HUES6 (cell line): ENCODE results near the gene MTFR2.

ENCODE experiments used
- H3K27ac ChIP-seq: 2 replicates; pipeline ENCODE4 v1.7.0; 2013; ENCODE audit warnings: low read depth, mild to moderate bottlenecking, low read length, inconsistent platforms
- H3K27me3 ChIP-seq: 2 replicates; pipeline ENCODE4 v1.6.1; 2013; ENCODE audit warnings: low read length; ENCODE audit not compliant: control insufficient read depth, insufficient read depth
- H3K36me3 ChIP-seq: 2 replicates; pipeline ENCODE4 v1.6.1; 2013; ENCODE audit warnings: low read length; ENCODE audit not compliant: control insufficient read depth, insufficient read depth
- H3K4me1 ChIP-seq: 2 replicates; pipeline ENCODE4 v1.6.1; 2013; ENCODE audit warnings: low read length; ENCODE audit not compliant: control insufficient read depth, insufficient read depth
- H3K4me3 ChIP-seq: 2 replicates; pipeline ENCODE4 v1.5.1; 2013; ENCODE audit warnings: low read depth, low read length
- H3K9ac ChIP-seq: one replicate; pipeline ENCODE4 v1.6.1; 2013; ENCODE audit warnings: mild to moderate bottlenecking, low read length
- H3K9me3 ChIP-seq: 2 replicates; pipeline ENCODE4 v1.6.1; 2013; ENCODE audit warnings: low read depth, low read length; ENCODE audit not compliant: control insufficient read depth, insufficient read depth

MTFR2 gene

DNA sequence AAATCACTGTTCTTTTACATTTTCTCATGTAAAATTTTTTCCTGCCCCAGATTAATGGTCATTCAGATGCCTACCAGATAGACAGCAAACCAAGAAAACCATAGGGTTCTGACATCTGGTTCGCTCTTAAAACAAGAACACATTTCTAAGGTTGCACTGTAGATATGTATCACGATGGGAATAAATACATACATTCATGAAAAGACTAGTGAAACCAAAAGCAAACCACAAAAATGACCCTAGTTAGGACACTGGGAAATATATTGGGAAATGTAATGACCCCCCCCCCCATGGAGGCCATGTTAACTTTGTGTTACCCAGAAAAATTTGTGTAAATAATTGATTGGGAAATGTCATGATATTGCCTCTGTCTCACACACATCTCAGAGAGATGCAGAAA lies 37.5 kb downstream of the MTFR2 start:
- H3K27ac ChIP-seq: no peak overlapping the region
- H3K4me1 ChIP-seq: no peaks in the 10 kb centered on the region
- H3K4me3 ChIP-seq: no peak overlapping the region
- H3K9ac ChIP-seq: no peak overlapping the region
- no peaks in the 10 kb centered on the region for H3K27me3 ChIP-seq
- no peaks in the 10 kb centered on the region for H3K36me3 ChIP-seq
- H3K9me3 ChIP-seq: peaks cover 4% of the 10 kb centered on the region; the same call in 1 of the 2 replicates

DNA sequence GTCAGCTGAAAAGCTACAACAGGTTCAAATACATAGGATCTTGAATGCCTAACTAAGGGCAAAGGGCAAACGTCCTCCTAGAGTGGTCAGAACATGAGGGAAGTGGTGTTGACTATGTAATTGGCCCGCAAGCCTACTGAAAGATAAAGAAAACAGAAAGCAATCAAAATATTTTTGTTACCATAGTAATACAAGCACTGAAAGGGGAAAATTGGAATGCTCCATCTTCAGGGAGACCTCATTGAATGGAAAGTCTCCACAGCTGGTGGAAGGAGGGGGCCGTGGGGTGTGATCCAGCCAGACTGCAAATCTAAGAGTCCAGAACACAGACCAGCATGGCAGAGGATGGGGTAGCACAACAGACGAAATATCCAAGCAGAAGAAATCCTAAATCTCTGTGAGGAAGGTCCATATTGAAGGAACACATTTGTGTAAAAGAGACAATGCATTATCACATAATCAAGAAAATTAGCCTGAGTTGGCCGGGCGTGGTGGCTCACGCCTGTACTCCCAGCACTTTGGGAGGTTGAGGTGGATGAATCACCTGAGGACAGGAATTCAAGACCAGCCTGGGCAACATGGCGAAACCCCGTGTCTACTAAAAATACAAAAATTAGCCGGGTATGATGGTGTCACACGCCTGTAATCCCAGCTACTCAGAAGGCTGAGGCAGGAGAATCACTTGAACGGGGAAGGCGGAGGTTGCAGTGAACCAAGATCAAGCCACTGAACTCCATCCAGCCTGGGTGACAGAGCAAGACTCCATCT lies 39.5 kb downstream of the MTFR2 start:
- H3K36me3 ChIP-seq: no peaks in the 10 kb centered on the region
- H3K27ac ChIP-seq: no peak overlapping the region
- no peak overlapping the region for H3K9ac ChIP-seq
- no peaks in the 10 kb centered on the region for H3K4me1 ChIP-seq
- no peaks in the 10 kb centered on the region for H3K27me3 ChIP-seq
- H3K9me3 ChIP-seq: peaks cover 4% of the 10 kb centered on the region; the same call in 1 of the 2 replicates
- H3K4me3 ChIP-seq: no peak overlapping the region

DNA sequence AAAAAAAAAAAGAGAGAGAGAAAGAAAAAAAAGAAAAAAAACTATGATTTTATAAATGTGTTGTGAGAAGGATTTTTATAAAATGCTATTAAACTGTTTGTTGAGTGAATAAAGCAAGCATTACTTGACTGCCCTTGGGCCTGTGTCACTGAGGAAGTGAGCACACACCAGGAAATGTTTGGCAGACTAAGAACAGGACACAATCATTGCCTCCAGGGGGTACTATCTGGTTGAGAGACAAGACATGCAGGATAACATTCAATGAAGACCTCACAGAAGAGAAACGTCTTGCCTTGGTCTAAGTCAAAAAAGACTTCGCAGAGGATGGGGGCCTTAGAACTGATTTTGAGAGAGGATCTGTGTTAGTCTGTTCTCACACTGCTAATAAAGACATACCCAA lies 40.6 kb downstream of the MTFR2 start:
- Histone ChIP-seq H3K4me3 (no peak overlapping the region), H3K9me3 (peaks cover 4% of the 10 kb centered on the region; the same call in 1 of the 2 replicates), H3K27me3 (no peaks in the 10 kb centered on the region)

DNA sequence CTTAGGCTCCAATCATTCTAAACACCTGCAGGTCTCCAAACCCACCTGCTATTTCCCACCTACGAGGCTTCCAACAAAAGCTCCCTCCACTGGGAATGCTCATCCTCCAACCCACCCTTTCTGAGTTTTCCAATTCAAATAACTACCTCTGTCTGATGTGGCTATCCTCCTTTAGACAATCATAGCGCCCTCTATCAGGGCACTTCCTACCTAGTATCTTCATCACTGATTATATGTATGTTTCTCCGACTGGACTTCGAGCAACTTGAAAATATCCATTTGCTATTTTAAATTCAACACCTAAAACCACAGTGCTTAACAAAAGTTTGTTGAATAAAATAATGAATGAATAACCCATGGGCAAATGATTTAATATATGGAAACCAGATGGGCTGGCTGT lies 41.3 kb downstream of the MTFR2 start:
- H3K27me3 ChIP-seq: no peaks in the 10 kb centered on the region
- H3K27ac ChIP-seq: no peak overlapping the region
- H3K9me3 ChIP-seq: peaks cover 4% of the 10 kb centered on the region; the same call in 1 of the 2 replicates
- no peaks in the 10 kb centered on the region for H3K4me1 ChIP-seq
- H3K36me3 ChIP-seq: no peaks in the 10 kb centered on the region
- no peak overlapping the region for H3K9ac ChIP-seq
- H3K4me3 ChIP-seq: no peak overlapping the region

More for the DNA sequence above, 40.6 kb downstream of the MTFR2 start:
- Histone ChIP-seq H3K4me1 (no peaks in the 10 kb centered on the region), H3K27ac (no peak overlapping the region), H3K9ac (no peak overlapping the region), H3K36me3 (no peaks in the 10 kb centered on the region)

DNA sequence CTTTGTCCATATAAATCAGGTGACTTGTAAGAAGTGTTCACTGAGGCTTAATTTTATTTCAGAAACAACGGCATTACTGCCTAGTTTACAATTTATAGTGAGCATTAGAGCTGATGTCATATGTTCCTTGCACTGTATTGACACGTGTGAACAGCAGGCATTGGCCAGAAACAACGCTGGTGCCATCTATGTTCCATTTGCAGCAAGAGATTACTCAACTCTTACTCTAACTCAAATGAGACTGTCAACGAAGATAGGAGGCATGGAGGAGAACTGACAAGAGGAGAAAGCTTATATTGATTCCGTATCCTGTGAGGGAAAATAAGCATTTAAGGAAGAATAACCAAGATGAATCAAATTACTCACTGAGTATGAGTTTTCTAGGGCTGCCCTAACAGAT lies 48.4 kb downstream of the MTFR2 start:
- Histone ChIP-seq H3K9ac (no peak overlapping the region), H3K9me3 (no peaks in the 10 kb centered on the region), H3K27ac (no peak overlapping the region), H3K4me1 (no peaks in the 10 kb centered on the region), H3K36me3 (no peaks in the 10 kb centered on the region), H3K4me3 (no peak overlapping the region), H3K27me3 (no peaks in the 10 kb centered on the region)

DNA sequence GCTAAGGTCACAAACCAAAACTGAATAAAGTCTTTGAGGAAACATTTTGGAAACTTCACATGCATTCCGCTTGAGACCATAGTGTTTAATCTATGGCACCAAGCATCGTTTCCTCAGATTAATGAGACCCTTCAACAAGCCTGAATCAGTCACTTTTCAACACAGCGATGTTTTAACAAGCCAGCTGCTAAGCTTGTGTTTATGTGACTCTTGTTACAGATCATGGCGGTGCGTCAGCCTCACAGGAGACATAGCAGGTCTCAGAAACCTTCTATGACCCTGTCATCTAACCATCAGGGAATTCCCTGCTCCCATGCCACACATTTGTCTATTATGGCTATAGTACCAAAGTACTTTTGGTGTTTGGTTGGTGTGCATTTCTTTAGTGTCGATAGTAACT lies 57.2 kb downstream of the MTFR2 start:
- H3K4me3 ChIP-seq: no peak overlapping the region
- H3K9ac ChIP-seq: no peak overlapping the region
- H3K4me1 ChIP-seq: no peaks in the 10 kb centered on the region
- H3K27ac ChIP-seq: no peak overlapping the region
- H3K36me3 ChIP-seq: no peaks in the 10 kb centered on the region
- H3K27me3 ChIP-seq: no peaks in the 10 kb centered on the region
- no peaks in the 10 kb centered on the region for H3K9me3 ChIP-seq

DNA sequence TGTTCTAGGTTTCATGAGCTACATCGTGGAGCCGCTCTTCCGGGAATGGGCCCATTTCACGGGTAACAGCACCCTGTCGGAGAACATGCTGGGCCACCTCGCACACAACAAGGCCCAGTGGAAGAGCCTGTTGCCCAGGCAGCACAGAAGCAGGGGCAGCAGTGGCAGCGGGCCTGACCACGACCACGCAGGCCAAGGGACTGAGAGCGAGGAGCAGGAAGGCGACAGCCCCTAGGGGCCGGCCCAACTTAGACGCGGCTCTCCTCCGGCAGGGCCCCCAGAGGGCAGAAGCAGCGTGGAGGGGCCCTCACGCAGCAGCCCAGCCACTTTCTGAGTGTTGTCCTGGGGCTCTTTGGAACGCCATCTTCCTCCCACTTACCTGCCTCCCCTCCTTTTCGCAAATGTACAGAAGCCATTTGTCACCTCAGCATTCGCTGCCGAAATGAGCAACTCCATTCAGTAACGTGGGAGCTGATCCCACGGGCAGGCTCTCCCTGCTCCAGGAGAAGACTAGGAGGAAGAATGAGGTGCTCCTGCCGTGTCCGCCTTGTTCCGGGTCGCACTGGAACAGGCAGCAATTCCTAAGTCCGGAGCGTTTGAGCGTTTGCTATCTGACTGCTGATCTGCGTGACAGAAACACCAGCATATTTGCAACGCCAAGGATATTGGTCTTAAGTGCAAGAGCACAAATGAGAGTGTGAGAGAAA lies 58.4 kb downstream of the MTFR2 start:
- H3K36me3 ChIP-seq: no peaks in the 10 kb centered on the region
- H3K27me3 ChIP-seq: no peaks in the 10 kb centered on the region
- H3K4me1 ChIP-seq: no peaks in the 10 kb centered on the region
- H3K27ac ChIP-seq: no peak overlapping the region
- no peak overlapping the region for H3K9ac ChIP-seq
- H3K9me3 ChIP-seq: no peaks in the 10 kb centered on the region
- H3K4me3 ChIP-seq: no peak overlapping the region

DNA sequence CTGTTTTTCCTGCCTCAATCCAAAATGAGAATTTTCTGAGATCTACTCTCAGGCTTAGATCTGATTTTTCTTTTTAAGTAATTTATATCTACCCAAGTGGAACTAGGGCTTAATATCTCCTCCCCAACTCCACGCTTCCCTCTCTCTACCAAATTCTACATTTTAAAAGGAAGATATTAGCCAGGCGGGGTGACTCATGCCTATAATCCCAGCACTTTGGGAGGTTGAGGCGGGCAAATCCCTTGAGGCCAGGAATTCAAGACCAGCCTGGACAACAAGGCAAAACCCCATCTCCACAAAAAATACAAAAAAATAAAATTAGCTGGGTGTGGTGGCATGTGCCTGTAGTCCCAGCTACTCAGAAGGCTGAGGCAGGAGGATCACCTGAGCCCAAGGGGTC lies 61.0 kb downstream of the MTFR2 start:
- Histone ChIP-seq H3K9ac (no peak overlapping the region), H3K4me3 (no peak overlapping the region), H3K27me3 (no peaks in the 10 kb centered on the region), H3K9me3 (no peaks in the 10 kb centered on the region), H3K4me1 (no peaks in the 10 kb centered on the region), H3K36me3 (no peaks in the 10 kb centered on the region), H3K27ac (no peak overlapping the region)

DNA sequence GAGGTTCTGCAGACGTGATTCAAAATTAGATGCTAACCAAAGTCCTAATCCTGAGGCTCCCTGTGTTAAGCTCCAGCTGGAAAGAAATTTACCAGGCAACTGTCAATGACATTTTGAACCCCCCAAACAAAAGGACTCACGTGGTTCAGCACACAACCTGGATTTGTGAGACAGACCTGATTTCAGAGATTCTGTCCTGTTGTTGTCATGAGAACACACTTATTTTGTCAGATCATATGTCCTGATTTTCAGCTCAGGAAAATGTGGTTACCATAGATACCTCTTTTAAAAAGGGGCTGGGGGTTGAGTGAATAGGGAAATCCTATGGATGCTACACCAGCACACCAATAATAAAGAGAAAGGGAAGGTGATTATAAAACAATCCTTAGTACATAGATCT lies 61.6 kb downstream of the MTFR2 start:
- Histone ChIP-seq H3K27ac (no peak overlapping the region), H3K9ac (no peak overlapping the region), H3K4me1 (no peaks in the 10 kb centered on the region), H3K4me3 (no peak overlapping the region), H3K36me3 (no peaks in the 10 kb centered on the region), H3K9me3 (no peaks in the 10 kb centered on the region), H3K27me3 (no peaks in the 10 kb centered on the region)

DNA sequence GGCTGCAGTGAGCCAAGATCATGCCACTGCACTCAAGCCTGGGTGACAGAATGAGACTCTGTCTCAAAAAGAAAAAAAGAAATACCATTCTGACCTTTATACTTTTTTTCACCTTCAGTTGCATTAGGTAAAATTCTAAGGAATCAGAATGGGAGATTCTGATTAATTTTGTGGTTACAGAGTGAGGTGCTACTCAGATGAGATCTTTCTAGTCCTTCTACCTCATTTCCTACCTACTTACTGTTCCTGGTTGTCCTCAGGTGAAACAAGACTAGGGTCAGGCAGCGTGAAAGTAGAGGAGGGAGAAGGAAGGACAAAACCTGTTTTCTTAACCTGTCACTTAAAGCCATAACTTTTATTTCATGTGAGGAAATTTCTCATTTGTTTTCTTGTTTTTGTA lies 63.7 kb downstream of the MTFR2 start:
- no peak overlapping the region for H3K4me3 ChIP-seq
- no peak overlapping the region for H3K27ac ChIP-seq
- no peaks in the 10 kb centered on the region for H3K27me3 ChIP-seq
- H3K36me3 ChIP-seq: no peaks in the 10 kb centered on the region
- no peaks in the 10 kb centered on the region for H3K4me1 ChIP-seq
- H3K9me3 ChIP-seq: no peaks in the 10 kb centered on the region
- H3K9ac ChIP-seq: no peak overlapping the region

DNA sequence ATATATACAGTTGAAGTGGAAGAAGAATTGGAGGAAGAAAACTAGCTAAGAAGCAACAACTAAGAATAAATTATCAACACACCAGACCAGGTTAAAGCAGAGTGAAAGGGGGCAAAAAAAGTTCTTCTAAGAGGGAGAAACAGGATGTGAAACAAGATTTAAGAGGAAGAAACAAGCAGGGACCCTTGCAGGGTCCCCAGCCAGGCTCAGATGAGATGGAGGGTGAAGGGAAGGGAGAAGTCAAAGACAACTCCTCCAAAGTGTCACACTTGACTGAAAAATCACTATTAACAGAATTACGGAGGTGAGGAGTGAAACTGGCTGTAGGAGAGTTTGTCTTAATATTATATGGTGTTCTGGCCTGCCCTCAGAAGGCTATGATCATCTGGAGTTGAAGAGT lies 65.4 kb downstream of the MTFR2 start:
- no peaks in the 10 kb centered on the region for H3K9me3 ChIP-seq
- no peak overlapping the region for H3K9ac ChIP-seq
- H3K4me1 ChIP-seq: no peaks in the 10 kb centered on the region
- H3K27ac ChIP-seq: no peak overlapping the region
- H3K4me3 ChIP-seq: no peak overlapping the region
- no peaks in the 10 kb centered on the region for H3K36me3 ChIP-seq
- H3K27me3 ChIP-seq: no peaks in the 10 kb centered on the region
